Ovary (tissue), 9 donors: ENCODE results near the gene SSX2IP. TPM values are rescaled to one million over a fixed set of nuclear protein-coding genes. Genes with fewer than 3 reads are reported as not detected.

Experiments used
- DNase-seq, 5 donors: peaks; one replicate each; pipeline ENCODE4 v3.0.0-alpha.2; 2019 to 2020
- H3K27ac ChIP-seq, 2 donors: fragments of 200-600 bp; one replicate each; pipeline versions ENCODE4 v1.5.1 to v1.8.0; 2019 to 2022
- H3K27me3 ChIP-seq: fragments of 200-600 bp; one replicate; pipeline ENCODE4 v1.8.0; 2022
- H3K36me3 ChIP-seq: fragments of 200-600 bp; sonication (generic); one replicate; pipeline ENCODE4 v1.5.1; 2019
- H3K4me1 ChIP-seq: one replicate; pipeline ENCODE4 v1.8.1; 2013; ENCODE audit warnings: mild to moderate bottlenecking, moderate library complexity; ENCODE audit not compliant: insufficient read depth
- H3K4me3 ChIP-seq: fragments of 200-600 bp; sonication (generic); one replicate; pipeline ENCODE4 v1.5.1; 2017
- H3K9me3 ChIP-seq, 2 donors: fragments of 200-600 bp in 1 of 2; sonication (generic) in 1 of 2; one replicate each; pipeline versions ENCODE4 v1.5.1 to v1.8.1; 2013 to 2019; ENCODE audit warnings: mild to moderate bottlenecking in 1 of 2, moderate library complexity in 1 of 2
- CTCF ChIP-seq, 3 donors: fragments of 450-650 bp in 2 of 3; fragments of 200-600 bp in 1 of 3; IDR thresholded peaks; one replicate each; pipeline versions ENCODE4 v1.5.1 to v1.8.0; 2016 to 2022; ENCODE audit warnings: antibody characterized with exemption in 3 of 3, mild to moderate bottlenecking in 1 of 3
- EP300 ChIP-seq: sonication (generic); formaldehyde crosslinking; IDR thresholded peaks from one replicate; pipeline ENCODE4 v1.6.1; 2017; ENCODE audit warnings: antibody characterized with exemption
- POLR2A ChIP-seq: fragments of 450-650 bp; IDR thresholded peaks from one replicate; pipeline ENCODE4 v1.6.1; 2017; ENCODE audit warnings: antibody characterized with exemption, mild to moderate bottlenecking, moderate library complexity
- WGBS, 3 donors: extraction: QIAGEN DNeasy Blood & Tissue Kit in 1 of 3; methylation state at CpG; one replicate each; pipeline versions ENCODE4 v1.1.5 to v1.1.7; 2013 to 2017; 5-methylcytosine and 5-hydroxymethylcytosine counted together
- intact Hi-C, 4 donors: fragments of 100-400 bp; cut with DNase I; formaldehyde crosslinking; loops; one replicate each; pipeline versions ENCODE4 v1.11.0 to v1.15.1; 2022 to 2023
- polyA plus RNA-seq, 2 donors: library from polyadenylated mRNA; stranded (reverse); fragments of 200-250 nt in 1 of 2; fragments of 350-450 nt in 1 of 2; fragmentation: Illumina TruSeq in 1 of 2; extraction: RNeasy Lipid Tissue Mini Kit (QIAGEN cat#74804) in 1 of 2; gene quantifications; one replicate each; pipeline ENCODE4 v1.2.3, GENCODE V29; 2013 to 2014
- total RNA-seq, 7 donors: library from RNA; depleted of rRNA in 2 of 7; stranded (reverse); fragments of >200 nt in 2 of 7; fragmentation: NEBNext Ultra II Directional in 3 of 7; extraction: Animal tissue kit (Norgen Biotek cat#: 25700) in 3 of 7; gene quantifications; one replicate each; pipeline versions ENCODE4 v1.1.0 to v1.2.4, GENCODE V29; 2016 to 2023
- donor health status: DM: no; HTN: no; CAD: no; lungs with moderate emphysema.
- donor health status: DM: no; HTN: no; CAD: no.
- donor health status: Bipolar disorder and iron deficiency.
- donor health status: DM: yes; HTN: yes; CAD: no.
- donor health status: DM: no; HTN: no; CAD: no.
- donor health status: DM: yes; HTN: yes; CAD: no.

SSX2IP gene
- total and polyA plus RNA-seq, 9 donors: 1.1 to 8.5 (median 4.9) TPM

GRCh38 chr1:84704872-84705417, 14.7 kb upstream of the SSX2IP start:
- no peaks in the 10 kb centered on the region for H3K9me3 ChIP-seq

GRCh38 chr1:84703431-84703830, 13.2 kb upstream of the SSX2IP start:
- TF ChIP-seq POLR2A (no peak), CTCF (IDR thresholded peaks at IDR 0.05) (no peak), EP300 (no peak)
- no peaks in the 10 kb centered on the region for H3K4me1 ChIP-seq
- 42 to 71% (median 47%) methylated on average over 2 of the region's 2 CpGs for WGBS, 3 donors
- H3K27ac ChIP-seq: no peak overlapping the region
- no peak overlapping the region for H3K4me3 ChIP-seq
- no peaks in the 10 kb centered on the region for H3K27me3 ChIP-seq
- intact Hi-C loops: no loop called here
- no peak for DNase-seq
- H3K9me3 ChIP-seq: no peaks in the 10 kb centered on the region
- H3K36me3 ChIP-seq: no peaks in the 10 kb centered on the region

More at GRCh38 chr1:84704872-84705417, 14.7 kb upstream of the SSX2IP start:
- H3K27ac ChIP-seq: no peak overlapping the region
- 52 to 61% (median 60%) methylated on average over 3 of the region's 3 CpGs for WGBS, 3 donors
- intact Hi-C loops: no loop called here
- no peak for DNase-seq
- TF ChIP-seq POLR2A: no peak
- TF ChIP-seq EP300: no peak
- no peak for TF ChIP-seq CTCF (IDR thresholded peaks at IDR 0.05)
- no peak overlapping the region for H3K4me3 ChIP-seq
- H3K4me1 ChIP-seq: no peaks in the 10 kb centered on the region
- no peaks in the 10 kb centered on the region for H3K27me3 ChIP-seq
- no peaks in the 10 kb centered on the region for H3K36me3 ChIP-seq

- no peak for TF ChIP-seq CTCF (IDR thresholded peaks at IDR 0.05)
- no peak for TF ChIP-seq POLR2A
- no peak for TF ChIP-seq EP300
- 73 to 83% (median 77%) methylated on average over 1 of the region's 1 CpG for WGBS, 3 donors
- no peaks in the 10 kb centered on the region for H3K9me3 ChIP-seq
- H3K27ac ChIP-seq: no peak overlapping the region
- no peaks in the 10 kb centered on the region for H3K36me3 ChIP-seq
- no peak for DNase-seq
- no peaks in the 10 kb centered on the region for H3K4me1 ChIP-seq
- no peaks in the 10 kb centered on the region for H3K27me3 ChIP-seq
- intact Hi-C loops: no loop called here
- no peak overlapping the region for H3K4me3 ChIP-seq
Measured at GRCh38 chr1:84702143-84702542, 11.9 kb upstream of the SSX2IP start.

- Histone ChIP-seq H3K4me3 (no peak overlapping the region), H3K9me3 (no peaks in the 10 kb centered on the region)
- WGBS, 3 donors: 2 to 8% (median 2%) methylated on average over 5 of the region's 5 CpGs
Measured at GRCh38 chr1:84701376-84701775, 11.1 kb upstream of the SSX2IP start.

More at GRCh38 chr1:84701376-84701775, 11.1 kb upstream of the SSX2IP start:
- no peaks in the 10 kb centered on the region for H3K27me3 ChIP-seq
- H3K27ac ChIP-seq: no peak overlapping the region
- H3K4me1 ChIP-seq: no peaks in the 10 kb centered on the region
- TF ChIP-seq EP300: no peak
- no peak for TF ChIP-seq POLR2A
- TF ChIP-seq CTCF (IDR thresholded peaks at IDR 0.05): no peak
- DNase-seq: no peak
- H3K36me3 ChIP-seq: no peaks in the 10 kb centered on the region
- intact Hi-C loops: no loop called here
